Testis (tissue), 3 donors: ENCODE data around the gene PRR5. TPM values are rescaled to one million over a fixed set of nuclear protein-coding genes. Genes with fewer than 3 reads are reported as not detected.

Experiments used
- DNase-seq: peaks from one replicate; pipeline ENCODE4 v3.0.0-alpha.2; 2019
- H3K27ac ChIP-seq, 2 donors: fragments of 200-600 bp; sonication (generic); one replicate each; pipeline ENCODE4 v1.5.1; 2019
- H3K27me3 ChIP-seq: fragments of 200-600 bp; sonication (generic); one replicate; pipeline ENCODE4 v1.5.1; 2019
- H3K36me3 ChIP-seq: fragments of 200-600 bp; sonication (generic); one replicate; pipeline ENCODE4 v1.5.1; 2017; ENCODE audit warnings: low read depth; ENCODE audit errors: missing control alignments
- H3K4me1 ChIP-seq: fragments of 200-600 bp; sonication (generic); one replicate; pipeline ENCODE4 v1.5.1; 2019
- H3K4me3 ChIP-seq, 2 donors: fragments of 200-600 bp; sonication (generic); one replicate each; pipeline ENCODE4 v1.5.1; 2017 to 2019
- H3K9me3 ChIP-seq: fragments of 200-600 bp; sonication (generic); one replicate; pipeline ENCODE4 v1.5.1; 2017
- CTCF ChIP-seq, 3 experiments: fragments of 450-650 bp in 2 of 3; fragments of 200-600 bp in 1 of 3; sonication (generic) in 1 of 3; IDR thresholded peaks; one replicate each; pipeline ENCODE4 v1.5.1; 2016 to 2019; ENCODE audit warnings: antibody characterized with exemption in 3 of 3, mild to moderate bottlenecking in 2 of 3, moderate library complexity in 1 of 3
- POLR2A ChIP-seq: fragments of 450-650 bp; IDR thresholded peaks from one replicate; pipeline ENCODE4 v1.6.1; 2017; ENCODE audit warnings: antibody characterized with exemption, mild to moderate bottlenecking, moderate library complexity
- WGBS, 2 donors: methylation state at CpG; one replicate each; pipeline ENCODE4 v1.1.5; 2018; 5-methylcytosine and 5-hydroxymethylcytosine counted together
- intact Hi-C: fragments of 100-400 bp; cut with DNase I; formaldehyde crosslinking; loops from one replicate; pipeline ENCODE4 v1.15.1; 2023; ENCODE audit warnings: low total_unique reads
- polyA plus RNA-seq: library from polyadenylated mRNA; stranded (reverse); fragments of 350-450 nt; fragmentation: Illumina TruSeq; extraction: RNeasy Lipid Tissue Mini Kit (QIAGEN cat#74804); gene quantifications from one replicate; pipeline ENCODE4 v1.2.3, GENCODE V29; 2014; ENCODE audit warnings: low read depth, low replicate concordance; ENCODE audit not compliant: insufficient read depth
- total RNA-seq, 2 donors: library from RNA; depleted of rRNA; stranded (reverse); fragments of >200 nt; gene quantifications; one replicate each; pipeline ENCODE4 v1.2.3, GENCODE V29; 2016

PRR5 gene
- total and polyA plus RNA-seq, 3 donors from 2014 or later, result 20.2 to 50.4 (median 38.4) TPM

GRCh38 chr22:44724416-44724815, 22.4 kb downstream of the PRR5 start:
- H3K27ac ChIP-seq, result no peak overlapping the region
- WGBS, 2 donors, result 92 to 96% methylated on average over 6 of the region's 6 CpGs
- intact Hi-C loops, result no loop called here

GRCh38 chr22:44724859-44725258, 22.9 kb downstream of the PRR5 start:
- WGBS, 2 donors, result 95 to 97% methylated on average over 3 to 7 of the region's 8 CpGs
- Histone ChIP-seq H3K4me3 (no peak overlapping the region), H3K36me3 (no peaks in the 10 kb centered on the region), H3K27ac (no peak overlapping the region), H3K27me3 (no peaks in the 10 kb centered on the region), H3K4me1 (peaks cover 6% of the 10 kb centered on the region), H3K9me3 (no peaks in the 10 kb centered on the region)
- DNase-seq, result no peak
- intact Hi-C loops, result no loop called here
- no peak for TF ChIP-seq CTCF (IDR thresholded peaks at IDR 0.05)
- no peak for TF ChIP-seq POLR2A

More at GRCh38 chr22:44724416-44724815, 22.4 kb downstream of the PRR5 start:
- no peaks in the 10 kb centered on the region for H3K9me3 ChIP-seq
- H3K4me3 ChIP-seq, result no peak overlapping the region
- TF ChIP-seq CTCF (IDR thresholded peaks at IDR 0.05), result no peak
- no peak for TF ChIP-seq POLR2A
- no peaks in the 10 kb centered on the region for H3K36me3 ChIP-seq
- no peaks in the 10 kb centered on the region for H3K27me3 ChIP-seq
- no peak for DNase-seq
- H3K4me1 ChIP-seq, result peaks cover 5% of the 10 kb centered on the region

GRCh38 chr22:44726439-44726838, 24.4 kb downstream of the PRR5 start:
- intact Hi-C loops, result no loop called here
- TF ChIP-seq POLR2A, result no peak
- no peak for TF ChIP-seq CTCF (IDR thresholded peaks at IDR 0.05)
- WGBS, 2 donors, result 96% methylated on average over 11 of the region's 11 CpGs; no CpG with 5 or more reads in 1 of the 2 donors

GRCh38 chr22:44727148-44727547, 25.1 kb downstream of the PRR5 start:
- WGBS, 2 donors, result 91 to 100% methylated on average over 1 to 21 of the region's 21 CpGs

More at GRCh38 chr22:44726439-44726838, 24.4 kb downstream of the PRR5 start:
- H3K36me3 ChIP-seq, result no peaks in the 10 kb centered on the region
- H3K4me3 ChIP-seq, result no peak overlapping the region
- H3K4me1 ChIP-seq, result peaks cover 6% of the 10 kb centered on the region
- H3K9me3 ChIP-seq, result no peaks in the 10 kb centered on the region
- DNase-seq, result no peak
- H3K27me3 ChIP-seq, result no peaks in the 10 kb centered on the region
- H3K27ac ChIP-seq, result no peak overlapping the region

More at GRCh38 chr22:44727148-44727547, 25.1 kb downstream of the PRR5 start:
- no peaks in the 10 kb centered on the region for H3K9me3 ChIP-seq
- no peaks in the 10 kb centered on the region for H3K36me3 ChIP-seq
- no peak overlapping the region for H3K27ac ChIP-seq
- peaks cover 6% of the 10 kb centered on the region for H3K4me1 ChIP-seq
- no peak for DNase-seq
- TF ChIP-seq POLR2A, result no peak
- no peak for TF ChIP-seq CTCF (IDR thresholded peaks at IDR 0.05)
- no peaks in the 10 kb centered on the region for H3K27me3 ChIP-seq
- no peak overlapping the region for H3K4me3 ChIP-seq
- intact Hi-C loops, result no loop called here
